PC-3 (cell line): ENCODE data around the gene THNSL1.

Experiments used
- EZH2 ChIP-seq: fragments of 300-600 bp; sonication (generic); IDR thresholded peaks from one replicate; pipeline ENCODE4 v1.6.1; 2017; ENCODE audit warnings: antibody characterized with exemption, mild to moderate bottlenecking, low read length; ENCODE audit not compliant: unreplicated experiment
- EZH2phosphoT487 ChIP-seq: fragments of 300-600 bp; sonication (generic); IDR thresholded peaks from 2 replicates; pipeline ENCODE4 v1.6.1; 2018; ENCODE audit warnings: mild to moderate bottlenecking, antibody characterized with exemption, low read length, borderline replicate concordance
- TF ChIP-seq, protein P1 (sequence below): fragments of 300-600 bp; sonication (generic); conservative IDR thresholded peaks from 2 replicates; pipeline ENCODE4 v1.5.1; 2017; ENCODE audit warnings: antibody characterized with exemption, low read depth, mild to moderate bottlenecking, low read length

GRCh38 chr10:24968349-24968748 lies 48.1 kb upstream of the THNSL1 start:
- TF ChIP-seq EZH2: no peak
- TF ChIP-seq, protein P1, sequence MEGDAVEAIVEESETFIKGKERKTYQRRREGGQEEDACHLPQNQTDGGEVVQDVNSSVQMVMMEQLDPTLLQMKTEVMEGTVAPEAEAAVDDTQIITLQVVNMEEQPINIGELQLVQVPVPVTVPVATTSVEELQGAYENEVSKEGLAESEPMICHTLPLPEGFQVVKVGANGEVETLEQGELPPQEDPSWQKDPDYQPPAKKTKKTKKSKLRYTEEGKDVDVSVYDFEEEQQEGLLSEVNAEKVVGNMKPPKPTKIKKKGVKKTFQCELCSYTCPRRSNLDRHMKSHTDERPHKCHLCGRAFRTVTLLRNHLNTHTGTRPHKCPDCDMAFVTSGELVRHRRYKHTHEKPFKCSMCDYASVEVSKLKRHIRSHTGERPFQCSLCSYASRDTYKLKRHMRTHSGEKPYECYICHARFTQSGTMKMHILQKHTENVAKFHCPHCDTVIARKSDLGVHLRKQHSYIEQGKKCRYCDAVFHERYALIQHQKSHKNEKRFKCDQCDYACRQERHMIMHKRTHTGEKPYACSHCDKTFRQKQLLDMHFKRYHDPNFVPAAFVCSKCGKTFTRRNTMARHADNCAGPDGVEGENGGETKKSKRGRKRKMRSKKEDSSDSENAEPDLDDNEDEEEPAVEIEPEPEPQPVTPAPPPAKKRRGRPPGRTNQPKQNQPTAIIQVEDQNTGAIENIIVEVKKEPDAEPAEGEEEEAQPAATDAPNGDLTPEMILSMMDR: no peak
- TF ChIP-seq EZH2phosphoT487: no peak
